Vagina (tissue), 2 donors: ENCODE measurements around the gene ERC2.

Experiments used
- CTCF ChIP-seq, 3 experiments: fragments of 450-650 bp in 2 of 3; fragments of 200-600 bp in 1 of 3; sonication (generic) in 1 of 3; IDR thresholded peaks; one replicate each; pipeline ENCODE4 v1.5.1; 2017 to 2019; ENCODE audit warnings: antibody characterized with exemption in 3 of 3, mild to moderate bottlenecking in 2 of 3, moderate library complexity in 2 of 3
- POLR2A ChIP-seq, 2 donors: fragments of 450-650 bp; IDR thresholded peaks; one replicate each; pipeline ENCODE4 v1.6.1; 2017; ENCODE audit warnings: antibody characterized with exemption in 2 of 2, mild to moderate bottlenecking in 2 of 2, moderate library complexity in 2 of 2

DNA sequence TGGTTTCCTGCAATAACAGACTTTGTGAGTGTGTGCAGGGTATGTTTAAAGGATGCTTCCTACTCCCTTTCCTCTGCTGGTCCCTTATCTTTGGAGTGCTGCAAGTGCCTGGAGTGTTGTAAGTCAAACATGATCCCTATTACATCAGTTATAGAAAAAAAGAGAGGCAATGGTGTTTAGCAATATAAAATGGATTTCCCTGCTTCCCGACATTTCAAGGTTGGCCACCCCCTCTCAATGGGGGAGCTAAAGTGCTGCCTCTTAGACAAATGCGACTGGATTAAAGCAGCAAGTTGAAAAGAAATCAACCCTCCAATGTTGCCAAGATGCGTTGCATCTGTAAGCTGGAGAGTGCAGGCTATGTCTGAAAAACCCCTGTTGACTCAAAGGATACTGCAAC lies 778.1 kb downstream of the ERC2 start:
- TF ChIP-seq CTCF (IDR thresholded peaks at IDR 0.05), result no peak
- TF ChIP-seq POLR2A (IDR thresholded peaks at IDR 0.05), result no peak
